HepG2 (cell line): ENCODE data around the gene XRCC2. TPM values are rescaled to one million over a fixed set of nuclear protein-coding genes. Genes with fewer than 3 reads are reported as not detected.

Experiments
- CCAR2 ChIP-seq: fragments of 200-400 bp; formaldehyde crosslinking; optimal IDR thresholded peaks from 2 replicates; pipeline ENCODE3; 2018; ENCODE audit warnings: low read depth, mild to moderate bottlenecking, low read length, moderate library complexity
- ETV6 ChIP-seq: sonication (generic); formaldehyde crosslinking; conservative IDR thresholded peaks from 2 replicates; pipeline ENCODE4 v1.4.0; 2020; ENCODE audit warnings: missing genetic modification reagents
- FOSL2 ChIP-seq: sonication (generic); formaldehyde crosslinking; IDR thresholded peaks from 2 replicates; pipeline ENCODE4 v1.4.0; 2020; ENCODE audit warnings: missing genetic modification reagents
- GATA4 ChIP-seq: sonication (generic); IDR thresholded peaks from 2 replicates; pipeline ENCODE4 v1.6.1; 2016; ENCODE audit warnings: antibody characterized with exemption, low read depth, borderline replicate concordance
- KAT7 ChIP-seq: IDR thresholded peaks from 2 replicates; pipeline ENCODE4 v1.6.1; 2018; ENCODE audit warnings: borderline replicate concordance, missing compliant biosample characterization
- MLLT10 ChIP-seq: sonication (generic); formaldehyde crosslinking; IDR thresholded peaks from 2 replicates; pipeline ENCODE4 v1.4.0; 2020; ENCODE audit warnings: missing genetic modification reagents
- PITX1 ChIP-seq: sonication (generic); formaldehyde crosslinking; IDR thresholded peaks from 2 replicates; pipeline ENCODE4 v1.5.1; 2020; ENCODE audit warnings: mild to moderate bottlenecking, missing genetic modification reagents
- SAFB2 ChIP-seq: sonication (generic); formaldehyde crosslinking; IDR thresholded peaks from 2 replicates; pipeline ENCODE4 v1.5.1; 2020; ENCODE audit warnings: missing genetic modification reagents, low read depth, mild to moderate bottlenecking, borderline replicate concordance
- SIN3A ChIP-seq: IDR thresholded peaks from 2 replicates; pipeline ENCODE4 v1.6.1; 2011; ENCODE audit warnings: low read depth, mild to moderate bottlenecking, control low read depth, low read length, borderline replicate concordance
- SMAD9 ChIP-seq: sonication (generic); formaldehyde crosslinking; IDR thresholded peaks from 2 replicates; pipeline ENCODE4 v1.5.1; 2020; ENCODE audit warnings: mild to moderate bottlenecking, missing genetic modification reagents
- TIGD3 ChIP-seq: sonication (generic); formaldehyde crosslinking; IDR thresholded peaks from 2 replicates; pipeline ENCODE4 v1.5.1; 2020; ENCODE audit warnings: mild to moderate bottlenecking, missing genetic modification reagents, borderline replicate concordance
- ZBTB37 ChIP-seq: sonication (generic); formaldehyde crosslinking; IDR thresholded peaks from 2 replicates; pipeline ENCODE4 v1.4.0; 2020; ENCODE audit warnings: mild to moderate bottlenecking, missing genetic modification reagents
- ZFX ChIP-seq: sonication (generic); formaldehyde crosslinking; IDR thresholded peaks from 2 replicates; pipeline ENCODE4 v1.4.0; 2020; ENCODE audit warnings: mild to moderate bottlenecking, low read depth, missing genetic modification reagents, moderate library complexity
- ZMYM3 ChIP-seq: sonication (generic); formaldehyde crosslinking; IDR thresholded peaks from 2 replicates; pipeline ENCODE4 v1.5.1; 2020; ENCODE audit warnings: mild to moderate bottlenecking, missing genetic modification reagents
- ZNF232 ChIP-seq: sonication (generic); formaldehyde crosslinking; IDR thresholded peaks from 2 replicates; pipeline ENCODE4 v1.4.0; 2020; ENCODE audit warnings: missing genetic modification reagents, borderline replicate concordance
- ZNF256 ChIP-seq: sonication (generic); formaldehyde crosslinking; conservative IDR thresholded peaks from 2 replicates; pipeline ENCODE4 v1.4.0; 2020; ENCODE audit warnings: missing genetic modification reagents
- ZNF589 ChIP-seq: sonication (generic); formaldehyde crosslinking; conservative IDR thresholded peaks from 2 replicates; pipeline ENCODE4 v1.8.0; 2022; ENCODE audit warnings: mild to moderate bottlenecking, moderate library complexity, missing genetic modification reagents
- ZNF609 ChIP-seq: sonication (generic); formaldehyde crosslinking; IDR thresholded peaks from 2 replicates; pipeline ENCODE4 v1.4.0; 2020; ENCODE audit warnings: mild to moderate bottlenecking, missing genetic modification reagents, borderline replicate concordance
- ZNF644 ChIP-seq: IDR thresholded peaks from 2 replicates; pipeline ENCODE4 v1.6.1; 2016; ENCODE audit warnings: low read depth
- ZNF674 ChIP-seq: sonication (generic); formaldehyde crosslinking; IDR thresholded peaks from 2 replicates; pipeline ENCODE4 v1.5.0; 2020; ENCODE audit warnings: low read depth, mild to moderate bottlenecking, missing genetic modification reagents
- ZNF775 ChIP-seq: sonication (generic); formaldehyde crosslinking; IDR thresholded peaks from 2 replicates; pipeline ENCODE4 v1.4.0; 2020; ENCODE audit warnings: missing genetic modification reagents, mild to moderate bottlenecking, moderate library complexity, borderline replicate concordance
- ZNF839 ChIP-seq: sonication (generic); formaldehyde crosslinking; IDR thresholded peaks from 2 replicates; pipeline ENCODE4 v1.4.0; 2020; ENCODE audit warnings: missing genetic modification reagents, mild to moderate bottlenecking, borderline replicate concordance
- polyA plus RNA-seq, 8 experiments: library from polyadenylated mRNA; depleted of rRNA in 3 of 8; stranded (reverse) in 7 of 8; unstranded in 1 of 8; fragments of >200 nt; fragmentation: Illumina TruSeq in 4 of 8; extraction: Trizol in 4 of 8; gene quantifications; 2 replicates each; pipeline versions ENCODE4 v1.2.1 to v1.2.3, GENCODE V29; 2011 to 2016; ENCODE audit warnings: low read depth in 4 of 8, missing spikeins in 1 of 8, mixed read lengths in 1 of 8; ENCODE audit not compliant: insufficient read depth in 1 of 8
- total RNA-seq, 5 experiments: library from RNA; depleted of rRNA; stranded (reverse); fragments of >200 nt; fragmentation: Illumina TruSeq; extraction: Trizol; gene quantifications; 2 replicates each; pipeline ENCODE4 v1.2.3, GENCODE V29; 2016; ENCODE audit warnings: low read depth in 1 of 5

XRCC2 gene
- total and polyA plus RNA-seq, 2 of the 13 experiments (the other 11 are each of a cell fraction or from before 2014, with no cell fraction given) = 3.8 to 14.5 TPM

- TF ChIP-seq ZNF839 (CRISPR knock-in tag) (no peak), ZNF609 (CRISPR knock-in tag) (0 out of 2 replicates have a peak, but pooled peaks have one; percentile 41), MLLT10 (CRISPR knock-in tag) (no peak), ZNF674 (no peak), SAFB2 (CRISPR knock-in tag) (no peak), GATA4 (no peak; the same call in 1 of the 2 replicates), ZBTB37 (CRISPR knock-in tag) (no peak), ZNF644 (CRISPR knock-in tag) (no peak), ZNF775 (0 out of 2 replicates have a peak, but pooled peaks have one; percentile 76), SMAD9 (CRISPR knock-in tag) (0 out of 2 replicates have a peak, but pooled peaks have one; percentile 51), ZFX (CRISPR knock-in tag) (peak; percentile 94), FOSL2 (peak; percentile 41), SIN3A (peak; percentile 99; the same call in 1 of the 2 replicates), KAT7 (CRISPR knock-in tag) (0 out of 2 replicates have a peak, but pooled peaks have one; percentile 30), ZNF232 (CRISPR knock-in tag) (peak; percentile 78; the same call in 1 of the 2 replicates), ETV6 (CRISPR knock-in tag) (no peak), ZNF589 (0 out of 2 replicates have a peak, but pooled peaks have one; percentile 25), ZNF256 (CRISPR knock-in tag) (peak; percentile 84; the same call in 1 of the 2 replicates), CCAR2 (no peak), ZMYM3 (CRISPR knock-in tag) (0 out of 2 replicates have a peak, but pooled peaks have one; percentile 8), TIGD3 (CRISPR knock-in tag) (no peak), PITX1 (CRISPR knock-in tag) (no peak)
Observed at GRCh38 chr7:152675759-152676636, at the start of gene XRCC2 (continued).
